ENCODE results near the gene PRR22.
"Not testable (repeated sequence)": the region's sequence is repeated elsewhere in the genome, so short reads cannot be mapped to it uniquely, and the experiment has no call there.

Gene PRR22

DNA sequence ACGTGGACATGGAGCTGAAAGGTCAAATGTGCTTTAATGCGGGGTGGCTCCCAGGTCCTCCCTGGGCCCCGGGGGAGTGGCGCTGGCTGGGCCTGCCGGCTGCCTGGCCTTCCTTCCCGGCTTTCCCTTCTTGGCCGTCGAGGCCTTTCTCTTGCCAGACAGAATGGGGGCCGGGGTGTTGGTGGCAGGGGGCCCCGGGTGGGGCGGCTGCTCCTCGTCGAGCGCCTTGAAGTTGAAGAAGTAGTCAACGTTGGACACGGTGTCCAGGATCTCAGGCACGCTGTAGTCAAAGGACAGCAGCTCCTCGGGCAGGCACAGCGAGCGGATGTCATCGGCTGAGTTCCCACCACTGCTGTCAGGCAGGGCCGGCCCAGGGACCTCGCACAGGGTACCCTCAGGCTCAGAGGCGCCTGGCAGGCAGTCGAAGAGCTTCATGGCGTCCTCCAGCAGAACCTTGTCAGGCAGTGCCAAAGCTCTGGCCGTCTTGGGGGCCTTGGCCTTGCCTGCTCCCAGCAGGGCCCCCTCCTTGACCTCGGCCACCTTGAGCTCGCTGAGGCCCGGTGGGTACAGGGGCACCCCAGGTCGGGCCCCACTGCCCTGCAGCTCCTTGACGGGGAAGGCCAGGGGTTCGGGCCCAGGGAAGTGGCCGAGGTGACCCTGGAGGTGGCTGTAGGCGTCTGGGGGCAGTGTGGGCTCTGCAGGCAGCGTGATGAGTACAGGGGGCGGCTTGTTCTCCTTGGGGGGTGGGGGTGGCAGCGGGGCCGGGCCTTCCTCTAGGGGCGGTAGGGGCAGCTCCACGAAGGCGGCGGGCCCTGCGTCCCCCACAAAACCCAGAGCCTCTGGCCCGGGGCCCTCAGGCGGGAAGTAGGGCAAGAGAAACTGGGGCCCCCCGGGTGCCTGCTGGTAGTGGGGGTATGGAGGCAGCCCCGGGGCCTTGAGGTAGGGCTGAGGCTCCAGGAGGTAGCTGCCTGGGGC lies 1.3 kb downstream of the PRR22 start:
- Histone ChIP-seq H3K4me3 (no peak overlapping the region), H3K27ac (no peak overlapping the region), H3K36me3 (peaks cover 36 to 47% (median 40%) of the 10 kb centered on the region in 3 donors), H3K4me1 (no peaks in the 10 kb centered on the region), H3K27me3 (no peaks in the 10 kb centered on the region), H3K9me3 (no peaks in the 10 kb centered on the region)
- no peak for DNase-seq
- intact Hi-C loops (cut with DNase I; ENCODE audit: low total_unique reads): no loop called here
- TF ChIP-seq, protein P1, sequence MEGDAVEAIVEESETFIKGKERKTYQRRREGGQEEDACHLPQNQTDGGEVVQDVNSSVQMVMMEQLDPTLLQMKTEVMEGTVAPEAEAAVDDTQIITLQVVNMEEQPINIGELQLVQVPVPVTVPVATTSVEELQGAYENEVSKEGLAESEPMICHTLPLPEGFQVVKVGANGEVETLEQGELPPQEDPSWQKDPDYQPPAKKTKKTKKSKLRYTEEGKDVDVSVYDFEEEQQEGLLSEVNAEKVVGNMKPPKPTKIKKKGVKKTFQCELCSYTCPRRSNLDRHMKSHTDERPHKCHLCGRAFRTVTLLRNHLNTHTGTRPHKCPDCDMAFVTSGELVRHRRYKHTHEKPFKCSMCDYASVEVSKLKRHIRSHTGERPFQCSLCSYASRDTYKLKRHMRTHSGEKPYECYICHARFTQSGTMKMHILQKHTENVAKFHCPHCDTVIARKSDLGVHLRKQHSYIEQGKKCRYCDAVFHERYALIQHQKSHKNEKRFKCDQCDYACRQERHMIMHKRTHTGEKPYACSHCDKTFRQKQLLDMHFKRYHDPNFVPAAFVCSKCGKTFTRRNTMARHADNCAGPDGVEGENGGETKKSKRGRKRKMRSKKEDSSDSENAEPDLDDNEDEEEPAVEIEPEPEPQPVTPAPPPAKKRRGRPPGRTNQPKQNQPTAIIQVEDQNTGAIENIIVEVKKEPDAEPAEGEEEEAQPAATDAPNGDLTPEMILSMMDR (IDR thresholded peaks at IDR 0.05): no peak

DNA sequence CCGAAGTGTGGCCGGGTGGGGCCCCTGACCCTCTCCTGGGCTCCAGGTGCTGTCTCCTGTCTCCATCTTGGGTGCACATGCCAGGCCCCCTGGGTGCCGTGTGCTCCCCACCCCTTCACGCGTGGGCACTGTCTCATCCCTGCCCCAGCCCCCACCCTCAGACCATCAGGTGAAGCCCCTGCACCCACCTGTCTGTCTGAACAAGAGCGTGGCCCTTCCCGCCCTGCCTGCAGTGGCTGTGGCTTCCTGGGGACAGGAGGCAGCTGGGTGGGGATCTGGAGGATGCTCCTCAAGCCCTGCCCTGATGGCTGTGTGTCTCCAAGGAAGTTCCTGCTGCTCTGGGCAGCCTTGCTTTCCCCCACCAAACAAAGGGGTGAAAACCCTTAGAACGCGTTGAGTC lies 2.2 kb downstream of the PRR22 start:
- TF ChIP-seq, protein P1 (IDR thresholded peaks at IDR 0.05): no peak
- no peaks in the 10 kb centered on the region for H3K9me3 ChIP-seq
- no peak overlapping the region for H3K4me3 ChIP-seq
- DNase-seq: no peak
- no peak overlapping the region for H3K27ac ChIP-seq
- peaks cover 27 to 38% (median 31%) of the 10 kb centered on the region in 3 donors for H3K36me3 ChIP-seq
- intact Hi-C loops (cut with DNase I; ENCODE audit: low total_unique reads): no loop called here
- H3K4me1 ChIP-seq: no peaks in the 10 kb centered on the region
- H3K27me3 ChIP-seq: no peaks in the 10 kb centered on the region

- DNase-seq; H3K4me1 ChIP-seq; intact Hi-C loops (cut with DNase I; ENCODE audit: low total_unique reads); H3K9me3 ChIP-seq; H3K27me3 ChIP-seq; H3K4me3 ChIP-seq; H3K27ac ChIP-seq: not testable (repeated sequence)
- peaks cover 13 to 24% (median 17%) of the 10 kb centered on the region in 3 donors for H3K36me3 ChIP-seq
These were observed 3.6 kb downstream of the PRR22 start for GRCh38 chr19:5780916-5781315.

GRCh38 chr19:5778402-5778801 lies 6.1 kb downstream of the PRR22 start:
- TF ChIP-seq, protein P1 (IDR thresholded peaks at IDR 0.05): no peak
- no peak overlapping the region for H3K27ac ChIP-seq
- no peaks in the 10 kb centered on the region for H3K9me3 ChIP-seq
- no peak overlapping the region for H3K4me3 ChIP-seq
- intact Hi-C loops (cut with DNase I; ENCODE audit: low total_unique reads): no loop called here
- DNase-seq: no peak
- H3K4me1 ChIP-seq: no peaks in the 10 kb centered on the region
- H3K36me3 ChIP-seq: no peaks in the 10 kb centered on the region
- peaks cover 0 to 8% of the 10 kb centered on the region in 2 donors for H3K27me3 ChIP-seq

GRCh38 chr19:5775668-5776309 lies 8.8 kb downstream of the PRR22 start:
- Histone ChIP-seq H3K4me3 (no peak overlapping the region), H3K4me1 (no peaks in the 10 kb centered on the region), H3K36me3 (no peaks in the 10 kb centered on the region), H3K27me3 (peaks cover 0 to 17% of the 10 kb centered on the region in 2 donors), H3K27ac (no peak overlapping the region), H3K9me3 (no peaks in the 10 kb centered on the region)
- intact Hi-C loops (cut with DNase I; ENCODE audit: low total_unique reads): no loop called here
- no peak for DNase-seq
- TF ChIP-seq, protein P1 (IDR thresholded peaks at IDR 0.05): no peak

- Histone ChIP-seq H3K4me3 (no peak overlapping the region), H3K9me3 (no peaks in the 10 kb centered on the region), H3K4me1 (no peaks in the 10 kb centered on the region), H3K27ac (no peak overlapping the region), H3K36me3 (no peaks in the 10 kb centered on the region), H3K27me3 (peaks cover 0 to 17% of the 10 kb centered on the region in 2 donors)
- TF ChIP-seq, protein P1 (IDR thresholded peaks at IDR 0.05): no peak
- DNase-seq: no peak
- intact Hi-C loops (cut with DNase I; ENCODE audit: low total_unique reads): no loop called here
These were observed 9.6 kb downstream of the PRR22 start for GRCh38 chr19:5774921-5775320.

Measured in tibial artery (tissue), 4 donors.